Esophagus muscularis mucosa (tissue), 4 donors: Measurements from ENCODE around the gene FNDC11. TPM values are rescaled to one million over a fixed set of nuclear protein-coding genes. Genes with fewer than 3 reads are reported as not detected.

Source experiments
- DNase-seq: peaks from one replicate; pipeline ENCODE4 v3.0.0-alpha.2; 2017; ENCODE audit errors: extremely low spot score
- H3K27ac ChIP-seq, 4 donors: fragments of 200-600 bp; sonication (generic); replicated peaks in 1 of 4; 1 replicate in 3 of 4; 2 replicates in 1 of 4; pipeline ENCODE4 v1.5.1; 2016 to 2019; ENCODE audit warnings: mild to moderate bottlenecking in 1 of 4
- H3K27me3 ChIP-seq, 4 donors: fragments of 200-600 bp; sonication (generic); one replicate each; pipeline versions ENCODE4 v1.5.1 to v1.6.0; 2016 to 2019
- H3K36me3 ChIP-seq, 4 donors: fragments of 200-600 bp; sonication (generic); one replicate each; pipeline ENCODE4 v1.5.1; 2016 to 2019
- H3K4me1 ChIP-seq, 4 donors: fragments of 200-600 bp; sonication (generic); one replicate each; pipeline ENCODE4 v1.5.1; 2016 to 2019
- H3K4me3 ChIP-seq, 4 donors: fragments of 200-600 bp; sonication (generic); 1 replicate in 2 of 4; 2 replicates in 2 of 4; pipeline ENCODE4 v1.5.1; 2016 to 2019; ENCODE audit warnings: mild to moderate bottlenecking in 4 of 4, moderate library complexity in 1 of 4
- H3K9me3 ChIP-seq, 4 donors: fragments of 200-600 bp; sonication (generic); 1 replicate in 3 of 4; 2 replicates in 1 of 4; pipeline ENCODE4 v1.5.1; 2016 to 2019
- CTCF ChIP-seq, 3 experiments: fragments of 200-600 bp in 2 of 3; fragments of 450-650 bp in 1 of 3; sonication (generic) in 2 of 3; IDR thresholded peaks; one replicate each; pipeline ENCODE4 v1.5.1; 2017 to 2019; ENCODE audit warnings: antibody characterized with exemption in 3 of 3, mild to moderate bottlenecking in 2 of 3, moderate library complexity in 1 of 3
- EP300 ChIP-seq: sonication (generic); formaldehyde crosslinking; IDR thresholded peaks from one replicate; pipeline ENCODE4 v1.6.1; 2017; ENCODE audit warnings: antibody characterized with exemption
- POLR2A ChIP-seq: fragments of 450-650 bp; IDR thresholded peaks from one replicate; pipeline ENCODE4 v1.6.1; 2017; ENCODE audit warnings: antibody characterized with exemption, moderate library complexity, mild to moderate bottlenecking, low read depth
- POLR2AphosphoS5 ChIP-seq, 2 donors: sonication (generic); formaldehyde crosslinking; IDR thresholded peaks; one replicate each; pipeline ENCODE4 v1.6.1; 2017; ENCODE audit warnings: antibody characterized with exemption in 2 of 2
- WGBS: methylation state at CpG from one replicate; pipeline ENCODE4 v1.1.5; 2018; 5-methylcytosine and 5-hydroxymethylcytosine counted together
- intact Hi-C: fragments of 100-400 bp; cut with DNase I; formaldehyde crosslinking; loops from one replicate; pipeline ENCODE4 v1.15.1; 2023
- total RNA-seq, 4 donors: library from RNA; depleted of rRNA; stranded (reverse); fragments of >200 nt; gene quantifications; one replicate each; pipeline versions ENCODE4 v1.1.0 to v1.2.1, GENCODE V29; 2016

The FNDC11 gene
- total RNA-seq, 4 donors from 2014 or later = 0.23 to 0.83 (median 0.44) TPM

GRCh38 chr20:63566395-63567135, 12.6 kb downstream of the FNDC11 start:
- DNase-seq = no peak
- peaks cover 13 to 76% (median 62%) of the 10 kb centered on the region in 4 donors for H3K36me3 ChIP-seq
- 94% methylated on average over 26 of the region's 46 CpGs for WGBS

DNA sequence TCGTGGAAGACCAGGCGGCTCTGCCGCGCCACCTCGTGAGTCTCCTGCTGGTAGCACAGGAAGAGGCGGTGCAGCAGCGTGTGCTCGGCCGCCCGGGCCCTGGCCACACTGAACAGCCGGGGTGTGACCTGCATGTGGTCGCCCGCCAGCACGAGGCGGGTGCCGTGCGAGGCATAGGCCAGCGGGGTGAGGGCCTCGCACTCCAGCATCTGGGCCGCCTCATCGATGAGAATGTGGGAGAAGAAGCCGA, 13.1 kb downstream of the FNDC11 start:
- TF ChIP-seq POLR2AphosphoS5 (IDR thresholded peaks at IDR 0.05) (no peak), EP300 (no peak), CTCF (IDR thresholded peaks at IDR 0.05) (no peak), POLR2A (no peak)
- H3K36me3 ChIP-seq = peaks cover 9 to 73% (median 60%) of the 10 kb centered on the region in 4 donors
- H3K9me3 ChIP-seq = no peaks in the 10 kb centered on the region
- intact Hi-C loops = no loop called here
- no peaks in the 10 kb centered on the region for H3K27me3 ChIP-seq
- WGBS = 93% methylated on average over 22 of the region's 22 CpGs
- no peak for DNase-seq
- no peak overlapping the region for H3K4me3 ChIP-seq
- H3K4me1 ChIP-seq = peaks cover 0 to 8% (median 5%) of the 10 kb centered on the region in 4 donors
- H3K27ac ChIP-seq = no peak overlapping the region

More at GRCh38 chr20:63566395-63567135, 12.6 kb downstream of the FNDC11 start:
- no peaks in the 10 kb centered on the region for H3K27me3 ChIP-seq
- TF ChIP-seq POLR2A = no peak
- H3K4me3 ChIP-seq = no peak overlapping the region
- H3K9me3 ChIP-seq = no peaks in the 10 kb centered on the region
- H3K4me1 ChIP-seq = peaks cover 0 to 7% (median 3%) of the 10 kb centered on the region in 4 donors
- intact Hi-C loops = no loop called here
- no peak overlapping the region for H3K27ac ChIP-seq

GRCh38 chr20:63567386-63568169, 13.6 kb downstream of the FNDC11 start:
- TF ChIP-seq POLR2A (no peak), CTCF (IDR thresholded peaks at IDR 0.05) (no peak), EP300 (no peak), POLR2AphosphoS5 (IDR thresholded peaks at IDR 0.05) (no peak)
- Histone ChIP-seq H3K9me3 (no peaks in the 10 kb centered on the region), H3K4me3 (no peak overlapping the region), H3K36me3 (peaks cover 4 to 73% (median 59%) of the 10 kb centered on the region in 4 donors), H3K4me1 (peaks cover 2 to 13% (median 8%) of the 10 kb centered on the region in 4 donors), H3K27ac (no peak overlapping the region), H3K27me3 (no peaks in the 10 kb centered on the region)
- WGBS = 82% methylated on average over 29 of the region's 37 CpGs
- intact Hi-C loops = no loop called here
- no peak for DNase-seq

- H3K36me3 ChIP-seq = peaks cover 0 to 67% (median 55%) of the 10 kb centered on the region in 4 donors
- no peaks in the 10 kb centered on the region for H3K27me3 ChIP-seq
- no peak for DNase-seq
- TF ChIP-seq POLR2A (no peak), EP300 (no peak), CTCF (IDR thresholded peaks at IDR 0.05) (no peak), POLR2AphosphoS5 (IDR thresholded peaks at IDR 0.05) (no peak)
- intact Hi-C loops = no loop called here
- no peaks in the 10 kb centered on the region for H3K9me3 ChIP-seq
- no peak overlapping the region for H3K27ac ChIP-seq
- H3K4me1 ChIP-seq = peaks cover 10 to 21% (median 16%) of the 10 kb centered on the region in 4 donors
- peak overlapping the region in 1 of 4 donors; percentile 23 for H3K4me3 ChIP-seq
- WGBS = 66% methylated on average over 12 of the region's 43 CpGs
Observed at GRCh38 chr20:63568170-63568981, 14.4 kb downstream of the FNDC11 start.
